Measurements from ENCODE around the gene CWF19L2.
"Not testable (repeated sequence)": the region's sequence is repeated elsewhere in the genome, so short reads cannot be mapped to it uniquely, and the experiment has no call there.

Gene CWF19L2

DNA sequence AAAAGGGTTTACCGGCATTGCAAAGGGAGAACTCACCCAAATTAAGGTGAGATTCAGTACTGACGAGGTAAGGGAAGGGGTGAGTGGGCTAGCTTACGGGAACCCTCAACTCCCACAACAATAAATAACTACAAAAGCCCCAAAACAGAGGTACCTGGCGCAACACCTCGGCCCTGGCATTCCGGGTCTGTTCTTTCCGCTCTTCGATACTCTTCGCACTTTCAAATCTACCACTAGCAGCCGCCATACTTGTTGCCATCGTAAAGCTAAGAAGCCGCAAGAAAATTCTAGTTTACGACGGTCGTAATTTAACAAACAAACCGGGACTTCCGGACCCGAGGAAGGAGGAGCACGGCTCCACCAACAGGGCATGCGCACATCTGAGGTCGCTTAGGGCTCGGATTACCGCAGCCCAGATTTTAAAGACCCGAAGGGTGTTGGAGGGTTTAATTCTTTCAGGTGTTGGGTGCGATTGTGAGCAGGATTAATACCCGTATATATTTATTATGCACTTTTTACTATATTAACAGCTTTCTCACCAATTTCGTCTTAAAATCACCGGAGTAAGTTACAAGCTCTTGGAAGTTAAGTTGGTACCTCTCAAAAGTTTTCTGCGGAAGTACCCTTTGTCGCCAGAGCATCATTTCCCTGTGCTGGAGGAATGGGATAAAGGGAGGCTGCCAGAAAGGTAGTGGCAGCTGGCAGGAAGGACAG lies at the start of gene CWF19L2:
Gene CWF19L2 (minus strand): TSS at position 268 of the 714 bp plus-strand sequence. CDS start 9 bp downstream, at position 259.
- no peak for TF ChIP-seq POLR2A (IDR thresholded peaks at IDR 0.05; ENCODE audit: low read depth, low read length)
- DNase-seq (ENCODE audit: insufficient read length, low spot score) (peak; percentile 30), FAIRE-seq (peak; percentile 81)

DNA sequence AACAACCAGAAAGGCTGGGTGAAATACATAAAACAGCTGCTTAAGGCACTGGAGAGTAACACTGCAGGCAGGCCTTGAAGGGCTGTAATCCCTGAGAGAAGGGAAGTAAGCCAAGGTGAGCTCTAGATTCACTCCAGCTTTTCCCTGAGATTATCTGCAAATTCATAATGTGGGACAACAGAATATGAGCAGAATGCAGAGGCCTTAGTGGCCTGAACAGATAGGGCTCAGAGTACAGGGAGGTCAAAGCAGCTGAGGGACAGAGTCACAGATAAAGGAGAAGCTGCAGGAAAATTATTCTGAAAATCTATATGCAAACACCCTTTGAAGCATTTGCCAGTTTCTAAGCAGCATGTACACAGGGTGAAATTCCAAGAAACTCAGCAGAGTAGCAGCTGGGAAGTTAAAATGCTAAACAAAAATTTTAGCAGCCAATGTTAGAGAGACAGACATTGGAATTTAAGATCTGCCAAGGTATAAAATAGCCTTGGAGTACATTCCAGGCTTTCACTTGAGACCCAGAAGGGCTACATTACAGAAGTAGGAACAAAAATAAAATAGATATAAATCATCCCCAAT lies 48.1 kb upstream of the CWF19L2 start:
- no peak for FAIRE-seq

GRCh38 chr11:107504981-107505380 lies 47.4 kb upstream of the CWF19L2 start:
- DNase-seq (ENCODE audit: insufficient read length, low spot score): no peak
- no peak for TF ChIP-seq POLR2A (IDR thresholded peaks at IDR 0.05; ENCODE audit: low read depth, low read length)
- no peak for FAIRE-seq

More for the DNA sequence above, 48.1 kb upstream of the CWF19L2 start:
- no peak for DNase-seq (ENCODE audit: insufficient read length, low spot score)
- TF ChIP-seq POLR2A (IDR thresholded peaks at IDR 0.05; ENCODE audit: low read depth, low read length): no peak

DNA sequence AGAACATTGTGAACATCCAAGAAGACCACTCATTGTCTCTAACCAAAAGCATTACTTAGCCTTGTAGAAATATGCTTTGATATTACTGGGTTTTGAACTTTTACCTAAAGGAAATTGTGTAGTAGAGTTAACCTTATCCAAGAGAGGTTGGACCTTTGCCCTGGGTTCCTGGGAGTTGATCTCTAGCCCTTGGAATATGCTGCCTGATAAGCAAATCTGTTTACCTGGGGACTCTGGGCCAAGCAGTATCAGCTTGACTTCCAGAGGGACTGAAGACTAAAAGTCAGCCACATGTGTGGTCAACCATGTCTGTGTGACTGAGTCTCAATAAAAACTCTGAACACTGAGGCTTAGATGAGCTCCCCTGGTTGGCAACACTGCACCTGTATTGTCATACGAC lies 44.1 kb upstream of the CWF19L2 start:
- DNase-seq (ENCODE audit: insufficient read length, low spot score) (no peak), FAIRE-seq (no peak)
- TF ChIP-seq POLR2A (IDR thresholded peaks at IDR 0.05; ENCODE audit: low read depth, low read length): no peak

DNA sequence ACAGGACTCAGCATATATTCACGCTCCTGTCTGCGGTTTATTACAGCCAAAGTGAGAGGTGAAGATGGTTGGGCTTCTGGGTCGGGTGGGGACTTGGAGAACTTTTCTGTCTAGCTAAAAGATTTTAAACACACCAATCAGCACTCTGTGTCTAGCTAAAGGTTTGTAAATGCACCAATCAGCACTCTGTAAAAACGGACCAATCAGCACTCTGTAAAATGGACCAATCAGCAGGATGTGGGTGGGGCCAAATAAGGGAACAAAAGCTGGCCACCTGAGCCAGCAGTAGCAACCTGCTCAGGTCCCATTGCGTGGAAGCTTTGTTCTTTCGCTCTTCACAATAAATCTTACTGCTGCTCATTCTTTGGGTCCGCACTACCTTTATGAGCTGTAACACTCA lies 39.7 kb upstream of the CWF19L2 start:
- not testable (repeated sequence) for DNase-seq (ENCODE audit: insufficient read length, low spot score); FAIRE-seq

GRCh38 chr11:107496011-107496410 lies 38.4 kb upstream of the CWF19L2 start:
- FAIRE-seq (no peak), DNase-seq (ENCODE audit: insufficient read length, low spot score) (no peak)
- TF ChIP-seq POLR2A (IDR thresholded peaks at IDR 0.05; ENCODE audit: low read depth, low read length): no peak

GRCh38 chr11:107494055-107494454 lies 36.4 kb upstream of the CWF19L2 start:
- TF ChIP-seq POLR2A (IDR thresholded peaks at IDR 0.05; ENCODE audit: low read depth, low read length): no peak
- DNase-seq (ENCODE audit: insufficient read length, low spot score) (no peak), FAIRE-seq (no peak)

- FAIRE-seq (peak; percentile 78), DNase-seq (ENCODE audit: insufficient read length, low spot score) (peak; percentile 2)
- TF ChIP-seq POLR2A (IDR thresholded peaks at IDR 0.05; ENCODE audit: low read depth, low read length): no peak
These were observed 35.5 kb upstream of the CWF19L2 start for GRCh38 chr11:107493117-107493516.

GRCh38 chr11:107490836-107491235 lies 33.2 kb upstream of the CWF19L2 start:
- no peak for TF ChIP-seq POLR2A (IDR thresholded peaks at IDR 0.05; ENCODE audit: low read depth, low read length)
- FAIRE-seq (no peak), DNase-seq (ENCODE audit: insufficient read length, low spot score) (no peak)

- no peak for DNase-seq (ENCODE audit: insufficient read length, low spot score)
- TF ChIP-seq POLR2A (IDR thresholded peaks at IDR 0.05; ENCODE audit: low read depth, low read length): no peak
- FAIRE-seq: no peak
These were observed 24.6 kb upstream of the CWF19L2 start for GRCh38 chr11:107482234-107482633.

GRCh38 chr11:107478922-107479321 lies 21.3 kb upstream of the CWF19L2 start:
- DNase-seq (ENCODE audit: insufficient read length, low spot score): no peak
- FAIRE-seq: no peak
- no peak for TF ChIP-seq POLR2A (IDR thresholded peaks at IDR 0.05; ENCODE audit: low read depth, low read length)

DNA sequence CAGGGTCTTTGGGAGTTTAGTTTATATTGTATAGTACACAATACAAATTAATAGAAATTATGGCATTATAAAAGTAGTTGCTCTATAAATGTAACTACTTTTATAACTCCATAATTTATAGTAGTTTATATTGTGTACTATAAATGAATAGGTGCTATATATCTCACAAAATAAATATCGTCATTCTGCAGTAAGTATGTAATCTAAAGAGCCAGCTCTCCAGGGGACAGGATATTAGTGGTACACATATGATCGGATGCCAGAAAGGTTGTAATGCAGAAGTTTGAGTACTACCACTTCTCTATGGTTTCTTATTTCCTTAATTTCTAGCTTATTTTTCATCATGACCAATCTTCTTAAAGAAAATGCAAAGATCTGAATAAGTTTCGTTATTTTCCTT lies 20.2 kb upstream of the CWF19L2 start:
- DNase-seq (ENCODE audit: insufficient read length, low spot score) (no peak), FAIRE-seq (no peak)
- TF ChIP-seq POLR2A (IDR thresholded peaks at IDR 0.05; ENCODE audit: low read depth, low read length): no peak

GRCh38 chr11:107473792-107474191 lies 16.2 kb upstream of the CWF19L2 start:
- no peak for FAIRE-seq
- no peak for TF ChIP-seq POLR2A (IDR thresholded peaks at IDR 0.05; ENCODE audit: low read depth, low read length)
- DNase-seq (ENCODE audit: insufficient read length, low spot score): no peak

- DNase-seq (ENCODE audit: insufficient read length, low spot score) (no peak), FAIRE-seq (no peak)
- no peak for TF ChIP-seq POLR2A (IDR thresholded peaks at IDR 0.05; ENCODE audit: low read depth, low read length)
These were observed 15.3 kb upstream of the CWF19L2 start for GRCh38 chr11:107472966-107473365.

DNA sequence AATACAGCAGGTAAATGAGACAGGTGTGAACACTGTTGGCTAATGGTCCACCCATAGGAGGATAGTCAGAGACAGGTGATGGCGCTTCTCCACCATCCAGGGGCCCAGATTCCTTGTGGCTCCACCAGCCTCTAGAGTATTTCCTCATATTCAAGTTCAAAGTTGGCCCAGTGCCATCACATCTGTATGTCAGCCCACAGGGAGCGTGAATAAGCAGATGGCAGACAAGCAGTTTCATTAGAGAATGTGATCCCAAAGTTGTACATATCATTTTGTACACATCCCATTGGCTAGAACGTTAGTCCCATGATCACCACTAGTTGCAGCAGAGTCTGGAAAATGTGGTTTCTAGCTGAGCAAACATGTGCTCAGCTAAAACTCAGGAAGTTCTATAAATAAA lies 11.0 kb upstream of the CWF19L2 start:
- no peak for TF ChIP-seq POLR2A (IDR thresholded peaks at IDR 0.05; ENCODE audit: low read depth, low read length)
- FAIRE-seq (no peak), DNase-seq (ENCODE audit: insufficient read length, low spot score) (no peak)
